GM21367 (cell line): ENCODE data around the gene MCC.

Experiments
- ATAC-seq: cut with Tn5 transposase; IDR thresholded peaks from one replicate; pipeline ENCODE4 v1.9.1; 2021; ENCODE audit not compliant: unreplicated experiment

The MCC gene

GRCh38 chr5:113373426-113373825 is 114.8 kb downstream of the MCC start:
- ATAC-seq: no peak

DNA sequence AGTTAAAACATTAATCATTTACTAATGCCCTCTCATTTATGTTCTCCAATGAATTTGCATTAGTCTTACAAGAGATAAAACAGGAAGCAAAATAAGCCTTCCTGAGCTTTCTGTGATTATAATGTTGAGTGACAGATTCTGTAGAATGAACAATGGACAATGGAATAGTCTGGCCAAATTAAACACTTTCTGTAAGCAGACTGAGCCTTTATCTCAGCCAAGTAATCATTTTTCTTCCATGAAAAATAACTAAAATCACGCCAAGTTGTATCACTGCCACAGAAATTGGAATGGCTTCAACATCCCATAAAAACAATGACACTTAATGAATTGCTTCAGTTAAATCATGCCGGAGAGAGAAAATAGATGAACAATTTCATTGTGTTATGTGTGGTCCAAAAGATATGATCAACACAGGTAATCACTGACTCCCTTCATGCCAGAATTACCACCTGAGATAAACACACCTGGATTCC is 116.5 kb downstream of the MCC start:
- ATAC-seq: no peak

- ATAC-seq: no peak
These were observed 120.7 kb downstream of the MCC start for GRCh38 chr5:113367586-113367985.

DNA sequence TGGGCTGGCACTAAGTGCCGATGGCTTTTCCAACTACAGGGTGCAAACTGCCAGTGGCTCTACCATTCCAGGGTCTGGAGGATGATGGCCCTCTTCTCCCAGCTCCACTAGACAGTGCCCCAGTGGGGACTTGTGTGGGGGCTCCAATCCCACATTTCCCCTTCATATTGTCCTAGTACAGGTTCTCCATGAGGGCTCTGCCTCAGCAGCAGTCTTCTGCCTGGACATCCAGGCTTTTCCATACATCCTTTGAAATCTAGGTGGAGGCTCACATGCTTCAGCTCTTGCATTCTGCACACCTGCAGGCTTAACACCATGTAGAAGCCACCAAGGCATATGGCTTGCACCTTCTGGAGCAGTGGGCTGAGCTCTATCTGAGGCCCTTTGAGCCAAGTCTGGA is 123.8 kb downstream of the MCC start:
- no peak for ATAC-seq

DNA sequence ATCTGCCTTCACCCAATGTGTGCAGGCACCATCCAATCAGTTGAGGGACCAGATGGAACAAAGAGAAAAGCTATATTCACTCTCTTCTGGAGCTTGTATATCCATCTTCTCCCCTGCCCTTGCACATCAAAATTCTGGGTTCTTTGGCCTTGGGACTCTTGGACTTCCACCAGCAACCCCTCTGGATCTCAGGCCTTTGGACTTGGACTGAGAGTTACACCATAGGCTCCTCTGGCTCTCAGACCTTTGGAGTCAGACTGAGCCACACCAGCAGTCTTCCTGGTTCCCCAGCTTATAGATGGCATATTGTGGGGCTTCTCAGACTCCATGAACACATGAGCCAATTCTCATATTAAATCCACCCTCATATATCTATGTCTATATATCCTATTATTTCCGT is 126.6 kb downstream of the MCC start:
- ATAC-seq: no peak

- ATAC-seq: no peak
These were observed 128.8 kb downstream of the MCC start for GRCh38 chr5:113359419-113359818.

DNA sequence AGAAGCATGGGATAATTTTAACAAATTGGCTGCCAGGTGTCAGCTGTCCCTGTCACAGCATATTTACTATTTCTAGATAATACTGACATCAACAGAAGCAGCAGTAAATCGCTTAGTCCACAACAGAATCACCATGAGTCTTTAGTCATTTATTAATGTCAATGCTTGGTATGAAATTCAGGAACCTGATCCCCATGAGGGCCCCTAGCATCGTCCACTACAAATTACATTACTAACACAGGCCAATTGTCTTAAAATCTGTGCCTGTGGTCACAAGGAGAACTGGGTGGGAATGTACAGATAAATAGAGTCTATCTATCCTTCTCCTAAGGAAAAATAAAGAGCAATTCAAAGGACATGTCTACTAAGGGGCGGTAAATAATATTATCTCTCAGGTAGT is 129.6 kb downstream of the MCC start:
- ATAC-seq: no peak

GRCh38 chr5:113357696-113358476 is 130.4 kb downstream of the MCC start:
- no peak for ATAC-seq

GRCh38 chr5:113356487-113356886 is 131.8 kb downstream of the MCC start:
- ATAC-seq: no peak

DNA sequence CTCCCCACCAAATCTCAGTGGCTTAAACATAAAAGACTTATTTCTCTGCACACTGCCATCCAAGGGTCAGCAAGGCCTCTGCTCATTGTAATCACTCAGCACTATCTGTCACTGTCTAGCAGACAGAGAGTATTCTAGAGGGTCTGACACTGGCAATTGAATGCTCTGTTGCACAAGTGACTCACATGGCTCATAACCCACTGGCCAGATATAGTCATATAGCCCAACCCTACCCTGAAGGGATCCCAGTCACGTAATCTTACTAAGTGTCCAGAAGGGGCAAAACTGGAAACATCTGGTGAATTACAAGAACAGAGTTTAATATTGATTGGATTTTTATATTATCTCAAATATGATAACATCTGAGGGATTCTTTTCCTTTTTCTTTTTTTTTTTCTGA is 134.2 kb downstream of the MCC start:
- ATAC-seq: no peak

DNA sequence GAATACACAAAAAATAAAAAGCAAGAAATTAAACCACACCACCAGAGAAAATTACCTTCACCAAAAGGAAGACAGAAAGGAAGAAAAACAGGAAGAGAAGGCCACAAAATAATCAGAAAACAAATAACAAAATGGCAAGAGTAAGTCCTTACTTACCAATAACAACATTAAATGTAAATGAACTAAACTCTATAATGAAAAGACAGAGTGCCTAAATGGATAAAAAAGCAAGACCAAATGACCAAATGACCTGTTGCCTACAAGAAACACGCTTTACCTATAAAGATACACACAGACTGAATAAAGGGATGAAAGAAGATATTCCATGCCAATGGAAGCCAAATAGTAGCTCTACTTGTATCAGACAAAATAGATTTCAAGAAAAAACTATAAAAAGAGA is 140.7 kb downstream of the MCC start:
- no peak for ATAC-seq

GRCh38 chr5:113344973-113345940 is 143.0 kb downstream of the MCC start:
- ATAC-seq: no peak

- ATAC-seq: no peak
These were observed 144.9 kb downstream of the MCC start for GRCh38 chr5:113343343-113343742.

- ATAC-seq: no peak
These were observed 147.7 kb downstream of the MCC start for GRCh38 chr5:113340537-113340936.

GRCh38 chr5:113338628-113339027 is 149.6 kb downstream of the MCC start:
- ATAC-seq: no peak

GRCh38 chr5:113337515-113338415 is 150.5 kb downstream of the MCC start:
- no peak for ATAC-seq

DNA sequence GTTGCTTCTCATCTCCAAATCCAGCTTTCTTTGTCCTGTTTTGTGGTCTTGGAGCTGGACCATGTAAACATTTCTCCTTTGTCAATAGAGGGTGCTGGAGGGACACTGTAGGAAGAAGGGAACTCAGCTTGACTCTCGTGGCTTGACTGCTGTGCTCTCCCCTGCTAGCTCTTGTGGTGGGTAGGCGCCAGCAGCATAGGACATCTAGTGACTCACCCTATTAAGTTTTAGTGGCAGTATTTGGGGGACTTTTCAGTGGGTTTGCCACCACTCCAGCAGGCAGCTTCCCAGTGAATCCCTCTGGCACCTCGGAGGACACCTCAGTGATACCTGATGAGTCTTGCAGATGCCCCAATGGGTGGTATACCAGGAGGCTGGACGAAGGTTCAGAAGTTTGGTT is 151.3 kb downstream of the MCC start:
- no peak for ATAC-seq

GRCh38 chr5:113333411-113333810 is 154.8 kb downstream of the MCC start:
- no peak for ATAC-seq

DNA sequence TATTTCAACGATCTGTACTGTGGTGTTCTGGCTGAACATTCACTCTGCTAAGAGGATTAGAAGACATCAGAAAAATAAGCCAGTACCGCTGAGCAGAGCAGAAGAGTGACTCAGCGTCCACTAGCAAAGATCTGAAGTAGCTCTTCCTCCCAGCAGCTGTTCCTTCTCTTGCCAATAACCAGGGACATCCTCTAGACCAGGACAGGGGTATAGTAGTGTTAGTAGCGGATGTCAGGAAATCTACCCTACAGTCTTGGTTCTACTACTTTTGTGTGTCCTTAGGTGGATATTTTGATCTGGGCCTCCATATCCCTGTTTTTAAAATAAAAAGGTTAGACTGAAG is 157.1 kb downstream of the MCC start:
- ATAC-seq: no peak

GRCh38 chr5:113330533-113331208 is 157.6 kb downstream of the MCC start:
- ATAC-seq: no peak
